Caco-2 (cell line): ENCODE data around the gene DNAJC10. TPM values are rescaled to one million over a fixed set of nuclear protein-coding genes. Genes with fewer than 3 reads are reported as not detected.

Experiments used
- BruUV-seq: library from RNA; stranded (reverse); fragments of 400-500 nt; replicated peaks from 2 replicates; lab custom pipeline; 2021; lab: Mats Ljungman, UMichigan
- CTCF ChIA-PET: fragments of 300-600 bp; sonication (Branson Sonifier 250); formaldehyde crosslinking; loops from one replicate; lab custom pipeline; 2022; ENCODE audit warnings: antibody characterized with exemption; lab: Charles Lee
- POLR2A ChIA-PET: fragments of 300-600 bp; sonication (Branson Sonifier 250); formaldehyde crosslinking; loops from one replicate; lab custom pipeline; 2022; ENCODE audit warnings: antibody characterized with exemption; lab: Charles Lee
- DNase-seq, 2 experiments: peaks; one replicate each; pipeline versions ENCODE4 v3.0.0 to v3.0.0-alpha.2; 2020 to 2022
- H3K27me3 ChIP-seq: replicated peaks from 2 replicates; pipeline ENCODE4 v1.6.0; 2011; ENCODE audit warnings: low read length; ENCODE audit not compliant: control insufficient read depth, insufficient read depth
- H3K36me3 ChIP-seq: 2 replicates; pipeline ENCODE4 v1.5.1; 2011; ENCODE audit warnings: low read length; ENCODE audit not compliant: control insufficient read depth, insufficient read depth
- H3K4me1 ChIP-seq: fragments of 250-450 bp; sonication (Bioruptor Pico); 2 replicates; pipeline ENCODE4 v1.5.1; 2020; ENCODE audit warnings: mild to moderate bottlenecking
- H3K4me3 ChIP-seq: 2 replicates; pipeline ENCODE4 v1.5.1; 2011; ENCODE audit warnings: low read depth, mild to moderate bottlenecking, control low read depth, low read length
- H3K9me3 ChIP-seq: fragments of 250-450 bp; sonication (Bioruptor Pico); 2 replicates; pipeline ENCODE4 v1.5.1; 2020; ENCODE audit warnings: mild to moderate bottlenecking, moderate library complexity
- H3K27ac Mint-ChIP-seq: one replicate; pipeline ENCODE4 v1.8.0; 2022; ENCODE audit warnings: mixed read lengths; ENCODE audit not compliant: unreplicated experiment
- H3K27me3 Mint-ChIP-seq: one replicate; pipeline ENCODE4 v1.8.0; 2022; ENCODE audit warnings: mixed read lengths; ENCODE audit not compliant: insufficient read depth, unreplicated experiment
- H3K36me3 Mint-ChIP-seq: one replicate; pipeline ENCODE4 v1.8.0; 2022; ENCODE audit warnings: mild to moderate bottlenecking, mixed read lengths; ENCODE audit not compliant: insufficient read depth, unreplicated experiment
- H3K4me1 Mint-ChIP-seq: one replicate; pipeline ENCODE4 v1.8.0; 2022; ENCODE audit warnings: low read depth, mixed read lengths; ENCODE audit not compliant: unreplicated experiment
- H3K4me3 Mint-ChIP-seq: one replicate; pipeline ENCODE4 v1.8.0; 2022; ENCODE audit warnings: mild to moderate bottlenecking, moderate library complexity, mixed read lengths; ENCODE audit not compliant: unreplicated experiment
- H3K9me3 Mint-ChIP-seq: one replicate; pipeline ENCODE4 v1.8.0; 2022; ENCODE audit warnings: mixed read lengths; ENCODE audit not compliant: unreplicated experiment
- intact Hi-C: fragments of 100-400 bp; cut with micrococcal nuclease; formaldehyde crosslinking; loops from one replicate; pipeline ENCODE4 v1.10.0; 2022; ENCODE audit not compliant: unreplicated experiment
- total RNA-seq: library from RNA; stranded (reverse); gene quantifications from 2 replicates; pipeline ENCODE4 v1.2.3, GENCODE V29; 2022
- TF ChIP-seq, protein P1 (sequence below), 2 experiments: fragments of 200-600 bp in 1 of 2; IDR thresholded peaks; 1 replicate in 1 of 2; 2 replicates in 1 of 2; pipeline versions ENCODE4 v1.5.1 to v1.8.0; 2011 to 2022; ENCODE audit warnings: antibody characterized with exemption in 1 of 2, control low read depth in 1 of 2, inconsistent platforms in 1 of 2, low read depth in 1 of 2, low read length in 1 of 2, mild to moderate bottlenecking in 1 of 2, moderate library complexity in 1 of 2; ENCODE audit not compliant: insufficient read depth in 1 of 2, severe bottlenecking in 1 of 2, unreplicated experiment in 1 of 2

DNAJC10 gene
- total RNA-seq, 1 experiment from 2014 or later = 109 TPM

DNA sequence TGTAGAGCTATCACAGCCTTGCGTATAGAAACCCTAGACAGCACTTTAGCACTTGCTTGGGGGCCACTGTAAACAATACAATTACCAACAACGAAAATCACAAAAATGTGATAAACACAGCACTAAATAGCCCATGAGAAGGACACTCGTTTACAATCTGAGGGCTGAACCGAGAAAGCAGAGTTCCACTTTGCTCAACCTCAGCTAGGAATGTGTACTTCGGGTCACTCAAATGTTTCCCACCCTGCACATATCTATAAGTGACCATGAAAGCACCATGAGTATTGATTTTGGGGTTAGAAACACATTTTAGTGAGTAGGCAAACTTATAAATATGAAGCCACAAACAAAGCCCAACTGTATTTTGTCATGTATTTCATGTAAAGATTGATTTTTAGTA is 88.1 kb downstream of the DNAJC10 start:
- no peak overlapping the region for H3K27ac Mint-ChIP-seq
- no peaks in the 10 kb centered on the region for H3K27me3 ChIP-seq
- H3K4me3 ChIP-seq = no peak overlapping the region
- H3K9me3 ChIP-seq = no peaks in the 10 kb centered on the region
- no peaks in the 10 kb centered on the region for H3K36me3 ChIP-seq
- TF ChIP-seq, protein P1, sequence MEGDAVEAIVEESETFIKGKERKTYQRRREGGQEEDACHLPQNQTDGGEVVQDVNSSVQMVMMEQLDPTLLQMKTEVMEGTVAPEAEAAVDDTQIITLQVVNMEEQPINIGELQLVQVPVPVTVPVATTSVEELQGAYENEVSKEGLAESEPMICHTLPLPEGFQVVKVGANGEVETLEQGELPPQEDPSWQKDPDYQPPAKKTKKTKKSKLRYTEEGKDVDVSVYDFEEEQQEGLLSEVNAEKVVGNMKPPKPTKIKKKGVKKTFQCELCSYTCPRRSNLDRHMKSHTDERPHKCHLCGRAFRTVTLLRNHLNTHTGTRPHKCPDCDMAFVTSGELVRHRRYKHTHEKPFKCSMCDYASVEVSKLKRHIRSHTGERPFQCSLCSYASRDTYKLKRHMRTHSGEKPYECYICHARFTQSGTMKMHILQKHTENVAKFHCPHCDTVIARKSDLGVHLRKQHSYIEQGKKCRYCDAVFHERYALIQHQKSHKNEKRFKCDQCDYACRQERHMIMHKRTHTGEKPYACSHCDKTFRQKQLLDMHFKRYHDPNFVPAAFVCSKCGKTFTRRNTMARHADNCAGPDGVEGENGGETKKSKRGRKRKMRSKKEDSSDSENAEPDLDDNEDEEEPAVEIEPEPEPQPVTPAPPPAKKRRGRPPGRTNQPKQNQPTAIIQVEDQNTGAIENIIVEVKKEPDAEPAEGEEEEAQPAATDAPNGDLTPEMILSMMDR (IDR thresholded peaks at IDR 0.05; ENCODE audit: insufficient read depth in 1 of 2, low read depth in 1 of 2, low read length in 1 of 2, severe bottlenecking in 1 of 2, unreplicated experiment in 1 of 2) = no peak
- DNase-seq = no peak
- H3K4me3 Mint-ChIP-seq = no peak overlapping the region
- ChIA-PET POLR2A (interaction anchor here (0.6 kb wide), 1 partner anchor 304 kb away, joined by 10 read pairs; no protein-coding TSS in a partner anchor), CTCF (no interaction called here)
- intact Hi-C loops = loop anchor here (5.0 kb wide), 1 partner anchor 68 kb away; no protein-coding TSS in a partner anchor
- no peaks in the 10 kb centered on the region for H3K4me1 ChIP-seq
- BruUV-seq = no TSS peak
- no peaks in the 10 kb centered on the region for H3K9me3 Mint-ChIP-seq
- no peaks in the 10 kb centered on the region for H3K4me1 Mint-ChIP-seq
- no peaks in the 10 kb centered on the region for H3K27me3 Mint-ChIP-seq
- no peaks in the 10 kb centered on the region for H3K36me3 Mint-ChIP-seq

DNA sequence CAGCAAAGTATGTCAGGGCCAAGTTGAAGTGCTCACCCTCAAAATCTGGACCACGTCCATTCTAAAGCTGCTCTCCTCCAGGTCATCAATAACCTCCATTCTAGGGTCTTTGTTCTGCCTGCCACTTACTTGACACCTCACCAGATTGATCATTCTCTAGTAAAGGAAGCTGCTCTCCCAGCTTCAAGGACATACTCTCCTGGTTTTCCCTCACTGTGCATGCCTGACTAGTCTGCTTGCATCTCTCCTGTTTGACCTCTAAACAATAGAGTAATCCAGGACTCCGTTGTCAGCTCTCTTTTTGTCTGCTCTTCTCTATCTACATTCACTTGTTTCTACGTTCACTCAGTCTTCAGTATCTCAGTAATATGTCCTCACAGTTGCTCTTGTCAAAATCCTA is 91.3 kb downstream of the DNAJC10 start:
- no peaks in the 10 kb centered on the region for H3K9me3 Mint-ChIP-seq
- CTCF ChIA-PET = interaction anchor here (0.7 kb wide), 1 partner anchor 40 kb away, joined by 3 read pairs; no protein-coding TSS in a partner anchor
- POLR2A ChIA-PET = no interaction called here

DNA sequence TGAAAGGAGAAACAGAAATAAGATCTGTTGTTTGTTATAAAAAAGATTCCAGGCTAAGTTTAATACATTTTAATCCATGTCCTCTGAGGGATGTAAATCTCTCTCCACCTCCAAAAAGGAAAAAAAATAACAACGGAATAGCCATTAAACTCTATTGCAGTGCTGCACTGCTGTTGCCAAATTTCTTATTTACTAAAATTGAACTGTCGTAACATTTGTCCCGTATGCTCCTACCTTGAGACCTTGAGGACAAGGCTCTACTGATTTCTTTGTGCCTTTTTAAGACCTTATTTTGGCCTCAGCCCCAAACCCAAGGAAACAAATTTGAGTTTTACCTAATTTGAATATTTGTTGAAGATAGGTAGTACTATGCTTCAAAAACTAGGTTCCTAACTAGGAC is 94.0 kb downstream of the DNAJC10 start:
- H3K9me3 ChIP-seq = no peaks in the 10 kb centered on the region
- H3K4me1 ChIP-seq = peaks cover 4% of the 10 kb centered on the region; the same call in 1 of the 2 replicates
- ChIA-PET CTCF (no interaction called here), POLR2A (no interaction called here)
- H3K36me3 ChIP-seq = no peaks in the 10 kb centered on the region
- no TSS peak for BruUV-seq
- intact Hi-C loops = no loop called here
- H3K36me3 Mint-ChIP-seq = no peaks in the 10 kb centered on the region
- H3K27ac Mint-ChIP-seq = no peak overlapping the region
- H3K4me3 ChIP-seq = no peak overlapping the region
- TF ChIP-seq, protein P1 (IDR thresholded peaks at IDR 0.05; ENCODE audit: insufficient read depth in 1 of 2, low read depth in 1 of 2, low read length in 1 of 2, severe bottlenecking in 1 of 2, unreplicated experiment in 1 of 2) = no peak
- H3K9me3 Mint-ChIP-seq = no peaks in the 10 kb centered on the region
- no peak overlapping the region for H3K4me3 Mint-ChIP-seq
- H3K27me3 ChIP-seq = no peaks in the 10 kb centered on the region
- no peaks in the 10 kb centered on the region for H3K4me1 Mint-ChIP-seq
- no peaks in the 10 kb centered on the region for H3K27me3 Mint-ChIP-seq
- no peak for DNase-seq

More for the DNA sequence above, 91.3 kb downstream of the DNAJC10 start:
- Mint-ChIP-seq H3K36me3 (no peaks in the 10 kb centered on the region), H3K27me3 (no peaks in the 10 kb centered on the region), H3K4me3 (no peak overlapping the region), H3K27ac (no peak overlapping the region), H3K4me1 (no peaks in the 10 kb centered on the region)
- no TSS peak for BruUV-seq
- intact Hi-C loops = no loop called here
- H3K9me3 ChIP-seq = no peaks in the 10 kb centered on the region
- H3K27me3 ChIP-seq = no peaks in the 10 kb centered on the region
- TF ChIP-seq, protein P1 (IDR thresholded peaks at IDR 0.05; ENCODE audit: insufficient read depth in 1 of 2, low read depth in 1 of 2, low read length in 1 of 2, severe bottlenecking in 1 of 2, unreplicated experiment in 1 of 2) = no peak
- H3K4me1 ChIP-seq = no peaks in the 10 kb centered on the region
- H3K4me3 ChIP-seq = no peak overlapping the region
- no peaks in the 10 kb centered on the region for H3K36me3 ChIP-seq
- no peak for DNase-seq
